Measurements from ENCODE around the gene DRAM1. TPM values are rescaled to one million over a fixed set of nuclear protein-coding genes. Genes with fewer than 3 reads are reported as not detected.
"Not testable (repeated sequence)": the region's sequence is repeated elsewhere in the genome, so short reads cannot be mapped to it uniquely, and the experiment has no call there.

DRAM1 gene
- total RNA-seq, 4 donors from 2014 or later = 10.0 to 24.9 (median 17.8) TPM

DNA sequence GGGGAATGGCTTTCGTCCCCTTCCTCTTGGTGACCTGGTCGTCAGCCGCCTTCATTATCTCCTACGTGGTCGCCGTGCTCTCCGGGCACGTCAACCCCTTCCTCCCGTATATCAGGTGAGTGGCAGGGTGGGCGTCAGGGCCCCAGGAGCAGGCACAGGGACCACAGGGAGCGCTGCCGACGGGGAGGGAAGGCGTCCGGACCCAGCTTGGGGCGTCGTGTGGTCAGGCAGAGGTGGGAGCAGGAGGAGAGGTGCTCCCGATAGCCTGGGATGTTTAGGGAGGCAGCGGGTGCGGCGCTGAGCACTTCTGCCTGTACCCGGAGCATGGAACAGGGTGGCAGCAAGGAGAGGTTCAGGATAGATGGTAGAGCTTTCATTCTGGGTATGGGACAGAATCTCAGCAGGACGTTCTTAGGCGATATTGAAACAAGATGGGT, 444 bp downstream of the DRAM1 start:
- H3K4me3 ChIP-seq = peak overlapping the region; percentile 73 to 92 (median 79)
- TF ChIP-seq EP300 (IDR thresholded peaks at IDR 0.05) (no peak), POLR2AphosphoS5 (IDR thresholded peaks at IDR 0.05) (no peak), POLR2A (IDR thresholded peaks at IDR 0.05; ENCODE audit: low read depth) (no peak)
- TF ChIP-seq, protein P1, sequence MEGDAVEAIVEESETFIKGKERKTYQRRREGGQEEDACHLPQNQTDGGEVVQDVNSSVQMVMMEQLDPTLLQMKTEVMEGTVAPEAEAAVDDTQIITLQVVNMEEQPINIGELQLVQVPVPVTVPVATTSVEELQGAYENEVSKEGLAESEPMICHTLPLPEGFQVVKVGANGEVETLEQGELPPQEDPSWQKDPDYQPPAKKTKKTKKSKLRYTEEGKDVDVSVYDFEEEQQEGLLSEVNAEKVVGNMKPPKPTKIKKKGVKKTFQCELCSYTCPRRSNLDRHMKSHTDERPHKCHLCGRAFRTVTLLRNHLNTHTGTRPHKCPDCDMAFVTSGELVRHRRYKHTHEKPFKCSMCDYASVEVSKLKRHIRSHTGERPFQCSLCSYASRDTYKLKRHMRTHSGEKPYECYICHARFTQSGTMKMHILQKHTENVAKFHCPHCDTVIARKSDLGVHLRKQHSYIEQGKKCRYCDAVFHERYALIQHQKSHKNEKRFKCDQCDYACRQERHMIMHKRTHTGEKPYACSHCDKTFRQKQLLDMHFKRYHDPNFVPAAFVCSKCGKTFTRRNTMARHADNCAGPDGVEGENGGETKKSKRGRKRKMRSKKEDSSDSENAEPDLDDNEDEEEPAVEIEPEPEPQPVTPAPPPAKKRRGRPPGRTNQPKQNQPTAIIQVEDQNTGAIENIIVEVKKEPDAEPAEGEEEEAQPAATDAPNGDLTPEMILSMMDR (IDR thresholded peaks at IDR 0.05) = no peak
- H3K9me3 ChIP-seq = no peaks in the 10 kb centered on the region
- intact Hi-C loops (cut with DNase I) = loop anchor here (2.0 kb wide), 1 partner anchor 49 kb away; no protein-coding TSS in a partner anchor
- DNase-seq (ENCODE audit: extremely low spot score) = no peak
- H3K4me1 ChIP-seq = peaks cover 0 to 27% (median 26%) of the 10 kb centered on the region in 4 donors
- H3K27me3 ChIP-seq = no peaks in the 10 kb centered on the region
- H3K36me3 ChIP-seq = no peaks in the 10 kb centered on the region
- H3K27ac ChIP-seq (replicated peaks in 1 of 4) = peak overlapping the region; percentile 94 to 99 (median 95)
- WGBS = 2% methylated on average over 13 of the region's 24 CpGs

- Histone ChIP-seq H3K4me3 (peak overlapping the region; percentile 73 to 92 (median 79)), H3K36me3 (no peaks in the 10 kb centered on the region), H3K4me1 (peaks cover 0 to 27% (median 26%) of the 10 kb centered on the region in 4 donors), H3K9me3 (no peaks in the 10 kb centered on the region), H3K27ac (replicated peaks in 1 of 4) (peak overlapping the region; percentile 94 to 99 (median 95)), H3K27me3 (no peaks in the 10 kb centered on the region)
- TF ChIP-seq POLR2AphosphoS5 (IDR thresholded peaks at IDR 0.05) (no peak), EP300 (IDR thresholded peaks at IDR 0.05) (no peak), POLR2A (IDR thresholded peaks at IDR 0.05; ENCODE audit: low read depth) (no peak)
- TF ChIP-seq, protein P1 (IDR thresholded peaks at IDR 0.05) = no peak
- no peak for DNase-seq (ENCODE audit: extremely low spot score)
- WGBS = 36% methylated on average over 7 of the region's 7 CpGs
- intact Hi-C loops (cut with DNase I) = no loop called here
These were observed 952 bp downstream of the DRAM1 start for GRCh38 chr12:101878243-101878821.

DNA sequence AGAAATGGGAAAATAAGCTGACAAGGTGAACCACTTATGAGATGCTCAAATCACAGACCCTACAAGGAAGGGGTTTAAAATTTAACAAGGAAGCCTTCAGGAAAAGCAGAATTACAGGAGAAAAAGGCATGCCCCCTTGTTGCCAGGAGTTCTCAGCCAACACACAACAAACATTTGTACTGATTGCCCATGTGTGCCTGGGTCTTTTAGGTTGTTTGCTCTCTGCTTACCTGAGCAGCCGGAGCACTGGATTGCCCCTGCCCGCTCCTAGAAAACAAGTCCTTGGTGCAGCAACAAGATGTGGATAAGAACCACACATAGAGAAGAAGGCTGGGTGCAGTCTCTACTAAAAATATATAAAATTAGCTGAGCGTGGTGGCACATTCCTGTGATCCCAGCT, 3.4 kb downstream of the DRAM1 start:
- intact Hi-C loops (cut with DNase I) = no loop called here
- H3K27ac ChIP-seq (replicated peaks in 1 of 4) = no peak overlapping the region
- no peaks in the 10 kb centered on the region for H3K27me3 ChIP-seq
- WGBS = 94% methylated on average over 3 of the region's 3 CpGs
- no peak for DNase-seq (ENCODE audit: extremely low spot score)
- TF ChIP-seq POLR2A (IDR thresholded peaks at IDR 0.05; ENCODE audit: low read depth) (no peak), EP300 (IDR thresholded peaks at IDR 0.05) (no peak)
- H3K9me3 ChIP-seq = no peaks in the 10 kb centered on the region
- H3K4me3 ChIP-seq = no peak overlapping the region
- H3K36me3 ChIP-seq = peaks cover 0 to 3% (median 0%) of the 10 kb centered on the region in 4 donors
- peaks cover 0 to 27% (median 26%) of the 10 kb centered on the region in 4 donors for H3K4me1 ChIP-seq

- TF ChIP-seq, protein P1 (IDR thresholded peaks at IDR 0.05) = no peak
- TF ChIP-seq POLR2AphosphoS5 (IDR thresholded peaks at IDR 0.05) (no peak), EP300 (IDR thresholded peaks at IDR 0.05) (no peak), POLR2A (IDR thresholded peaks at IDR 0.05; ENCODE audit: low read depth) (no peak)
- H3K9me3 ChIP-seq = no peaks in the 10 kb centered on the region
- peaks cover 0 to 28% (median 27%) of the 10 kb centered on the region in 4 donors for H3K4me1 ChIP-seq
- H3K27me3 ChIP-seq = no peaks in the 10 kb centered on the region
- 90% methylated on average over 4 of the region's 4 CpGs for WGBS
- intact Hi-C loops (cut with DNase I) = no loop called here
- no peak for DNase-seq (ENCODE audit: extremely low spot score)
- peaks cover 0 to 3% (median 0%) of the 10 kb centered on the region in 4 donors for H3K36me3 ChIP-seq
- H3K4me3 ChIP-seq = no peak overlapping the region
- H3K27ac ChIP-seq (replicated peaks in 1 of 4) = no peak overlapping the region
These were observed 3.8 kb downstream of the DRAM1 start for GRCh38 chr12:101881228-101881627.

GRCh38 chr12:101884174-101884573, 6.8 kb downstream of the DRAM1 start:
- peaks cover 0 to 13% (median 6%) of the 10 kb centered on the region in 4 donors for H3K4me1 ChIP-seq
- H3K4me3 ChIP-seq = no peak overlapping the region
- peaks cover 0 to 3% (median 0%) of the 10 kb centered on the region in 4 donors for H3K36me3 ChIP-seq
- H3K27ac ChIP-seq (replicated peaks in 1 of 4) = no peak overlapping the region
- TF ChIP-seq POLR2A (IDR thresholded peaks at IDR 0.05; ENCODE audit: low read depth) (no peak), POLR2AphosphoS5 (IDR thresholded peaks at IDR 0.05) (no peak), EP300 (IDR thresholded peaks at IDR 0.05) (no peak)
- intact Hi-C loops (cut with DNase I) = no loop called here
- H3K9me3 ChIP-seq = no peaks in the 10 kb centered on the region
- 85% methylated on average over 3 of the region's 3 CpGs for WGBS
- DNase-seq (ENCODE audit: extremely low spot score) = no peak
- H3K27me3 ChIP-seq = no peaks in the 10 kb centered on the region

DNA sequence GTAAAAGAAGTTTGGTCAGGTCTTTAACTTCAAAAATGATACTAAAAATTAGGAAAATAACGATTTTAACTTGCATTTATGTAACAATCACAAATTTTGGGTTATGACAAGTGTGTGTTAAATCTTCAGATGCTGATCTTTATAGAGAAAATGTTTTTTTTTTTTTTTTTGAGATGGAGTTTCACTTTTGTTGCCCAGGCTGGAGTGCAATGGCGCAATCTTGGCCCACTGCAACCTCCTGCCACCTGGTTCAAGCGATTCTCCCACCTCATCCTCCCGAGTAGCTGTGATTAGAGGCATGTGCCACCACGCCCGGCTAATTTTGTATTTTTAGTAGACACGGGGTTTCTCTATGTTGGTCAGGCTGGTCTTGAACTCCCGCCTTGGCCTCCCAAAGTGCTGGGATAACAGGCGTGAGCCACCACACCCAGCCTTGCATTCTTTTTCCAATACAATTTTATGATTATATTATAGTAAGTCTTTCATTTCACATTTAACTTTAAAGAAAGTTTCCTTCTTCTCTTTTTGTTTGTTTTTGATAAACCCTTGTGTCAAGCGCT, 7.5 kb downstream of the DRAM1 start:
- H3K4me3 ChIP-seq; H3K4me1 ChIP-seq; H3K36me3 ChIP-seq; H3K27me3 ChIP-seq; H3K27ac ChIP-seq (replicated peaks in 1 of 4); H3K9me3 ChIP-seq; DNase-seq (ENCODE audit: extremely low spot score); intact Hi-C loops (cut with DNase I): not testable (repeated sequence)
- 91% methylated on average over 10 of the region's 10 CpGs for WGBS
